Measurements from ENCODE around the gene HSD17B12. TPM values are rescaled to one million over a fixed set of nuclear protein-coding genes. Genes with fewer than 3 reads are reported as not detected.

Gene HSD17B12
- total and polyA plus RNA-seq, 2 experiments from 2014 or later: 128 to 168 TPM

GRCh38 chr11:43687120-43687791 lies 6.7 kb downstream of the HSD17B12 start (continued):
- TF ChIP-seq REST (IDR thresholded peaks at IDR 0.05; ENCODE audit: unreplicated experiment) (no peak), JUNB (IDR thresholded peaks at IDR 0.05; ENCODE audit: unreplicated experiment) (no peak), CTCF (conservative IDR thresholded peaks at IDR 0.05; ENCODE audit: low read depth in 2 of 2) (no peak), POLR2AphosphoS5 (IDR thresholded peaks at IDR 0.05; ENCODE audit: low read depth) (no peak), NANOG (IDR thresholded peaks at IDR 0.05; ENCODE audit: borderline replicate concordance) (no peak), ETS1 (IDR thresholded peaks at IDR 0.05) (no peak)

- H3K4me2 ChIP-seq: 0 out of 2 replicates have a peak overlapping the region, but pooled peaks have one; percentile 30
- peaks cover 99% of the 10 kb centered on the region for H3K79me2 ChIP-seq (replicated peaks; ENCODE audit: insufficient read depth)
- no peak overlapping the region for H3K4me3 Mint-ChIP-seq
- no peak overlapping the region for H3K4me3 ChIP-seq
- H4K20me1 ChIP-seq (replicated peaks; ENCODE audit: insufficient read depth): peaks cover 46% of the 10 kb centered on the region
- H3K9me3 Mint-ChIP-seq: no peaks in the 10 kb centered on the region
- no peak overlapping the region for H3K27ac Mint-ChIP-seq
- no peaks in the 10 kb centered on the region; the same call in 1 of the 2 replicates for H3K36me3 ChIP-seq (ENCODE audit: insufficient read depth)
- peaks cover 48% of the 10 kb centered on the region for H3K4me1 ChIP-seq (ENCODE audit: insufficient read depth)
- no peak overlapping the region for H2AFZ ChIP-seq
- H3K27ac ChIP-seq (ENCODE audit: low read depth): no peak overlapping the region
- H3K27me3 Mint-ChIP-seq (ENCODE audit: insufficient read depth, low read depth, poor library complexity): no peaks in the 10 kb centered on the region
- no peaks in the 10 kb centered on the region for H3K27me3 ChIP-seq (ENCODE audit: insufficient read depth)
- no peaks in the 10 kb centered on the region for H3F3A ChIP-seq (replicated peaks; ENCODE audit: low read depth)
- H3K9me2 ChIP-seq (ENCODE audit: insufficient read depth): no peaks in the 10 kb centered on the region
- H3K36me3 Mint-ChIP-seq (ENCODE audit: low read depth): peaks cover 27% of the 10 kb centered on the region
- no peak for ATAC-seq
- peaks cover 35% of the 10 kb centered on the region for H3K4me1 Mint-ChIP-seq
- DNase-seq (ENCODE audit: low spot score): no peak
- TF ChIP-seq CTCF (conservative IDR thresholded peaks at IDR 0.05; ENCODE audit: low read depth in 2 of 2) (no peak), NANOG (IDR thresholded peaks at IDR 0.05; ENCODE audit: borderline replicate concordance) (no peak), STAT1 (IDR thresholded peaks at IDR 0.05; ENCODE audit: unreplicated experiment) (no peak), POLR2AphosphoS5 (IDR thresholded peaks at IDR 0.05; ENCODE audit: low read depth) (no peak), ZNF331 (CRISPR knock-in tag; IDR thresholded peaks at IDR 0.05; ENCODE audit: low read depth) (no peak), EZH2 (IDR thresholded peaks at IDR 0.05; ENCODE audit: low read depth, unreplicated experiment) (no peak), EZH2phosphoT487 (IDR thresholded peaks at IDR 0.05; ENCODE audit: unreplicated experiment) (no peak)
Measured at GRCh38 chr11:43688394-43688793, 7.9 kb downstream of the HSD17B12 start.

All from GM23338 (cell line).